GM23338 (cell line): ENCODE data around the gene ENTPD7. TPM values are rescaled to one million over a fixed set of nuclear protein-coding genes. Genes with fewer than 3 reads are reported as not detected.

Experiments used
- ATAC-seq: fragments of 200-7000 bp; cut with Tn5 transposase; 3 replicates; pipeline ENCODE4 v1.9.1; 2020
- DNase-seq: peaks from one replicate; pipeline ENCODE4 v3.0.0-alpha.2; 2015; ENCODE audit warnings: low spot score
- H2AFZ ChIP-seq: fragments of 200-600 bp; sonication (generic); 2 replicates; pipeline ENCODE4 v1.8.0; 2016; ENCODE audit warnings: antibody characterized with exemption, mild to moderate bottlenecking, moderate library complexity
- H3F3A ChIP-seq: fragments of 200-600 bp; sonication (generic); replicated peaks from 2 replicates; pipeline ENCODE4 v1.8.0; 2017; ENCODE audit warnings: antibody characterized with exemption, mixed run types, low read depth
- H3K27ac ChIP-seq: fragments of 200-600 bp; sonication (generic); 2 replicates; pipeline ENCODE4 v1.6.1; 2016; ENCODE audit warnings: low read depth
- H3K27me3 ChIP-seq: fragments of 200-600 bp; sonication (generic); 2 replicates; pipeline ENCODE4 v1.8.0; 2016; ENCODE audit warnings: mild to moderate bottlenecking, mixed run types, moderate library complexity; ENCODE audit not compliant: insufficient read depth
- H3K36me3 ChIP-seq: fragments of 200-600 bp; sonication (generic); 2 replicates; pipeline ENCODE4 v1.8.0; 2016; ENCODE audit warnings: mild to moderate bottlenecking; ENCODE audit not compliant: insufficient read depth
- H3K4me1 ChIP-seq: fragments of 200-600 bp; sonication (generic); 2 replicates; pipeline ENCODE4 v1.8.0; 2016; ENCODE audit warnings: mild to moderate bottlenecking, moderate library complexity; ENCODE audit not compliant: insufficient read depth
- H3K4me2 ChIP-seq: fragments of 200-600 bp; sonication (generic); 2 replicates; pipeline ENCODE4 v1.7.1; 2017; ENCODE audit warnings: mixed run types
- H3K4me3 ChIP-seq: fragments of 200-600 bp; sonication (generic); 2 replicates; pipeline ENCODE4 v1.6.1; 2016; ENCODE audit warnings: mixed run types
- H3K79me2 ChIP-seq: fragments of 200-600 bp; sonication (generic); replicated peaks from 2 replicates; pipeline ENCODE4 v1.8.0; 2017; ENCODE audit warnings: mild to moderate bottlenecking; ENCODE audit not compliant: insufficient read depth
- H3K9me2 ChIP-seq: fragments of 200-600 bp; sonication (generic); 2 replicates; pipeline ENCODE4 v1.8.0; 2017; ENCODE audit not compliant: insufficient read depth
- H4K20me1 ChIP-seq: fragments of 200-600 bp; sonication (generic); replicated peaks from 2 replicates; pipeline ENCODE4 v1.8.0; 2017; ENCODE audit warnings: mild to moderate bottlenecking; ENCODE audit not compliant: insufficient read depth
- H3K27ac Mint-ChIP-seq: 2 replicates; pipeline ENCODE4 v1.8.0; 2020; ENCODE audit warnings: inconsistent platforms, mild to moderate bottlenecking, moderate library complexity, mixed read lengths
- H3K27me3 Mint-ChIP-seq: 3 replicates; pipeline ENCODE4 v1.8.0; 2022; ENCODE audit warnings: low read depth, mild to moderate bottlenecking, moderate library complexity, mixed read lengths, inconsistent platforms; ENCODE audit not compliant: insufficient read depth, poor library complexity
- H3K36me3 Mint-ChIP-seq: 3 replicates; pipeline ENCODE4 v1.8.0; 2021; ENCODE audit warnings: low read depth, mild to moderate bottlenecking, inconsistent platforms, moderate library complexity, mixed read lengths
- H3K4me1 Mint-ChIP-seq: 3 replicates; pipeline ENCODE4 v1.8.0; 2020; ENCODE audit warnings: mild to moderate bottlenecking, inconsistent platforms, mixed read lengths
- H3K4me3 Mint-ChIP-seq: 3 replicates; pipeline ENCODE4 v1.8.0; 2021; ENCODE audit warnings: moderate library complexity, mild to moderate bottlenecking, inconsistent platforms, mixed read lengths
- H3K9me3 Mint-ChIP-seq: 3 replicates; pipeline ENCODE4 v1.8.0; 2020; ENCODE audit warnings: moderate library complexity, mild to moderate bottlenecking, inconsistent platforms, mixed read lengths
- CREB1 ChIP-seq: fragments of 250-450 bp; sonication (Bioruptor Pico); IDR thresholded peaks from 2 replicates; pipeline ENCODE4 v1.5.0; 2020; ENCODE audit warnings: low read depth, mild to moderate bottlenecking, moderate library complexity
- EZH2 ChIP-seq: fragments of 200-600 bp; sonication (generic); IDR thresholded peaks from one replicate; pipeline ENCODE4 v1.8.0; 2017; ENCODE audit warnings: antibody characterized with exemption, mild to moderate bottlenecking, low read depth; ENCODE audit not compliant: unreplicated experiment
- EZH2phosphoT487 ChIP-seq: fragments of 200-600 bp; sonication (generic); IDR thresholded peaks from one replicate; pipeline ENCODE4 v1.8.1; 2018; ENCODE audit warnings: antibody characterized with exemption; ENCODE audit not compliant: unreplicated experiment
- JUNB ChIP-seq: IDR thresholded peaks from one replicate; pipeline ENCODE4 v1.6.1; 2016; ENCODE audit warnings: antibody characterized with exemption; ENCODE audit not compliant: unreplicated experiment
- NANOG ChIP-seq: IDR thresholded peaks from 2 replicates; pipeline ENCODE4 v1.6.1; 2016; ENCODE audit warnings: antibody characterized with exemption, borderline replicate concordance
- POLR2AphosphoS5 ChIP-seq: IDR thresholded peaks from 2 replicates; pipeline ENCODE4 v1.6.1; 2016; ENCODE audit warnings: antibody characterized with exemption, low read depth
- ZNF331 ChIP-seq: fragments of 250-450 bp; sonication (Bioruptor Pico); IDR thresholded peaks from 2 replicates; pipeline ENCODE4 v1.5.0; 2020; ENCODE audit warnings: low read depth, mild to moderate bottlenecking, moderate library complexity
- polyA plus RNA-seq: library from polyadenylated mRNA; unstranded; fragments of >200 nt; fragmentation: Nextera tagmentation; extraction: Ambion mirVana; gene quantifications from 2 replicates; pipeline ENCODE4 v1.2.1, GENCODE V29; 2016
- total RNA-seq: library from RNA; depleted of rRNA; stranded (reverse); fragments of >200 nt; shearing (Covaris generic); gene quantifications from 2 replicates; pipeline ENCODE4 v1.2.3, GENCODE V29; 2014
- TF ChIP-seq, protein P1 (sequence below): IDR thresholded peaks from one replicate; pipeline ENCODE4 v1.6.1; 2018; ENCODE audit warnings: antibody characterized with exemption; ENCODE audit not compliant: unreplicated experiment
- TF ChIP-seq, protein P2 (sequence below): IDR thresholded peaks from 2 replicates; pipeline ENCODE4 v1.6.1; 2016; ENCODE audit warnings: antibody characterized with exemption
- TF ChIP-seq, protein P3 (sequence below), 2 experiments: fragments of 200-600 bp in 1 of 2; sonication (generic) in 1 of 2; conservative IDR thresholded peaks; 2 replicates each; pipeline versions ENCODE4 v1.5.1 to v1.6.1; 2016 to 2017; ENCODE audit warnings: antibody characterized with exemption in 2 of 2, low read depth in 2 of 2, mild to moderate bottlenecking in 2 of 2, moderate library complexity in 1 of 2

The ENTPD7 gene
- total and polyA plus RNA-seq, 2 experiments from 2014 or later: 1.7 to 12.6 TPM

DNA sequence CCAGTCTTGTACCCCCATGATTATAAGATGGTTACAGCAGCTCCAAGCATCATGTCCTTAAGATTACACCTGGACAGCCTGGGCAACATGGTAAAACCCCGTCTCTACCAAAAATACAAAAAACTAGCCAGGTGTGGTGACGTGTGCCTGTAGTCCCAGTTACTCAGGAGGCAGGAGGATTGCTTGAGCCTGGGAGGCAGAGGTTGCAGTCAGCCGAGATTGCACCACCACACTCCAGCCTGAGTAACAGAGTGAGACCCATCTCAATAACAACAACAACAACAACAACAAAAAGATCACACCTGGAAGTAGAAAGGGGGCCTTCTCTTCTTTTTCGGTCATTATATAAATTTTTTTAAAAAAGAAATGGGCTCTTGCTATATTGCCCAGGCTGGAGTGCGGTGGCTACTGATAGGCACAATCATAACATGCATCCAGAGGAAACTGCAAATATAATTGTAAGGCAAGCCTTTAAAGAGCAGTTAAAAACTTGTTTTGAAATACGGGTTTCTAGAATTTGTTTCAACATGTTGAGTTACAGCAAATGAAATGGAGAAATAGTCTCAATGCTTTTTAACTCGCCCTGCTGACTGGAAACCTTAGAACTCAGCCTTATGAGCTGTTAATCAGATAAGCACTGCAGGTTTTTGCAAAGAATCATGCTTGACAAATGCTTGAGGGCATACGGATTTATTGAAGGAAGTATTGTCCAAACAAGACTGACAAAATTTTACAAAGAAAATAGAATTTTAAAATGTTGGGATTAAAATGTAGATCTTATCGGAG, 4.7 kb upstream of the ENTPD7 start (continued):
- TF ChIP-seq CREB1 (CRISPR knock-in tag) (no peak), JUNB (no peak), POLR2AphosphoS5 (no peak), EZH2phosphoT487 (no peak), ZNF331 (CRISPR knock-in tag) (no peak)
- TF ChIP-seq, protein P1, sequence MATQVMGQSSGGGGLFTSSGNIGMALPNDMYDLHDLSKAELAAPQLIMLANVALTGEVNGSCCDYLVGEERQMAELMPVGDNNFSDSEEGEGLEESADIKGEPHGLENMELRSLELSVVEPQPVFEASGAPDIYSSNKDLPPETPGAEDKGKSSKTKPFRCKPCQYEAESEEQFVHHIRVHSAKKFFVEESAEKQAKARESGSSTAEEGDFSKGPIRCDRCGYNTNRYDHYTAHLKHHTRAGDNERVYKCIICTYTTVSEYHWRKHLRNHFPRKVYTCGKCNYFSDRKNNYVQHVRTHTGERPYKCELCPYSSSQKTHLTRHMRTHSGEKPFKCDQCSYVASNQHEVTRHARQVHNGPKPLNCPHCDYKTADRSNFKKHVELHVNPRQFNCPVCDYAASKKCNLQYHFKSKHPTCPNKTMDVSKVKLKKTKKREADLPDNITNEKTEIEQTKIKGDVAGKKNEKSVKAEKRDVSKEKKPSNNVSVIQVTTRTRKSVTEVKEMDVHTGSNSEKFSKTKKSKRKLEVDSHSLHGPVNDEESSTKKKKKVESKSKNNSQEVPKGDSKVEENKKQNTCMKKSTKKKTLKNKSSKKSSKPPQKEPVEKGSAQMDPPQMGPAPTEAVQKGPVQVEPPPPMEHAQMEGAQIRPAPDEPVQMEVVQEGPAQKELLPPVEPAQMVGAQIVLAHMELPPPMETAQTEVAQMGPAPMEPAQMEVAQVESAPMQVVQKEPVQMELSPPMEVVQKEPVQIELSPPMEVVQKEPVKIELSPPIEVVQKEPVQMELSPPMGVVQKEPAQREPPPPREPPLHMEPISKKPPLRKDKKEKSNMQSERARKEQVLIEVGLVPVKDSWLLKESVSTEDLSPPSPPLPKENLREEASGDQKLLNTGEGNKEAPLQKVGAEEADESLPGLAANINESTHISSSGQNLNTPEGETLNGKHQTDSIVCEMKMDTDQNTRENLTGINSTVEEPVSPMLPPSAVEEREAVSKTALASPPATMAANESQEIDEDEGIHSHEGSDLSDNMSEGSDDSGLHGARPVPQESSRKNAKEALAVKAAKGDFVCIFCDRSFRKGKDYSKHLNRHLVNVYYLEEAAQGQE: no peak
- TF ChIP-seq, protein P2, sequence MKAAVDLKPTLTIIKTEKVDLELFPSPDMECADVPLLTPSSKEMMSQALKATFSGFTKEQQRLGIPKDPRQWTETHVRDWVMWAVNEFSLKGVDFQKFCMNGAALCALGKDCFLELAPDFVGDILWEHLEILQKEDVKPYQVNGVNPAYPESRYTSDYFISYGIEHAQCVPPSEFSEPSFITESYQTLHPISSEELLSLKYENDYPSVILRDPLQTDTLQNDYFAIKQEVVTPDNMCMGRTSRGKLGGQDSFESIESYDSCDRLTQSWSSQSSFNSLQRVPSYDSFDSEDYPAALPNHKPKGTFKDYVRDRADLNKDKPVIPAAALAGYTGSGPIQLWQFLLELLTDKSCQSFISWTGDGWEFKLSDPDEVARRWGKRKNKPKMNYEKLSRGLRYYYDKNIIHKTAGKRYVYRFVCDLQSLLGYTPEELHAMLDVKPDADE: no peak

DNA sequence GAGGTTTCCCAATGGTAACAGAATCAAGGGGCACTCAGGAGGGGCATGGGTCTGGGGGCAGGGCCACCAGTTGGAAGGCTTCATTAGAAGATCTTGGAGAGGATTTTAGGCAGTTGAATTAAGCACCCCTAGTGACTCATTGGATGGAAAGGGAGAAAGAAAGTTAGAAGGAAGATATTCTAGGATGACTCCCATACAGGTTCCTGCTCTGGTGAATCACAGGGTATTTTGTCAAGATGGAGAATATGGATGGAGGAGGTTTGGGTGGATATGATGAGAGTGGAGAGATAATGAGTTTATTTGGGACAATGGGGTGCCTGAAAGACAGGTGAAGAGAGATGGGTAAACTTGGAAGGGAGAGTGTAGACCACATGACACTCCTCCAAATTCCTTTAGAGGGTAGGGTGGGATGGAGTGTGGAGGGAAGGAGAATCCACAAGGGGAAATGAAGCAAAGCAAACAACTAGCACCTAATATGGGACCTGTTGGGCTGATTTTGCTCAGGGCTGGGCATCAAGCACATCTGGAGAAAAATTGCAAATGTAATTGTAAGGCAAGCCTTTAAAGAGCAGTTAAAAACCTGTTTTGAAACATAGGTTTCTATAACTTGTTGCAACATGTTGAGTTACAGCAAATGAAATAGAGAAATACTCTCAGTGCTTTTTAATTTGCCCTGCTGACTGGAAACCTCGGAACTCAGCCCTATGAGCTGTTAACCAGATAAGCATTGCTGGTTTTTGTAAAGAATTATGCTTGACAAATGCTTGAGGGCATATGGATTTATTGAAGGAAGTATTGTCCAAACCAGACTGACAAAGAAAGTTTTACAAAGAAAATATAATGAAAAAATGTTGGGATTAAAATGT, 2.9 kb upstream of the ENTPD7 start:
- Histone ChIP-seq H3K27me3 (peaks cover 14% of the 10 kb centered on the region), H3K36me3 (no peaks in the 10 kb centered on the region), H3K4me2 (no peak overlapping the region), H2AFZ (no peak overlapping the region), H3K4me3 (no peak overlapping the region), H3K9me2 (no peaks in the 10 kb centered on the region), H3K27ac (no peak overlapping the region), H3K79me2 (no peaks in the 10 kb centered on the region), H4K20me1 (no peaks in the 10 kb centered on the region), H3F3A (no peaks in the 10 kb centered on the region), H3K4me1 (peaks cover 3% of the 10 kb centered on the region; the same call in 1 of the 2 replicates)
- peaks cover 14% of the 10 kb centered on the region for H3K27me3 Mint-ChIP-seq
- no peaks in the 10 kb centered on the region for H3K9me3 Mint-ChIP-seq
- peaks cover 12% of the 10 kb centered on the region for H3K4me1 Mint-ChIP-seq
- ATAC-seq (no peak), DNase-seq (no peak)
- no peak overlapping the region for H3K4me3 Mint-ChIP-seq
- H3K27ac Mint-ChIP-seq: no peak overlapping the region
- H3K36me3 Mint-ChIP-seq: no peaks in the 10 kb centered on the region
- TF ChIP-seq EZH2: no peak
- no peak for TF ChIP-seq NANOG
- TF ChIP-seq, protein P1: no peak
- TF ChIP-seq CREB1 (CRISPR knock-in tag): no peak
- no peak for TF ChIP-seq POLR2AphosphoS5
- no peak for TF ChIP-seq ZNF331 (CRISPR knock-in tag)
- no peak for TF ChIP-seq EZH2phosphoT487
- TF ChIP-seq, protein P2: no peak
- TF ChIP-seq, protein P3, sequence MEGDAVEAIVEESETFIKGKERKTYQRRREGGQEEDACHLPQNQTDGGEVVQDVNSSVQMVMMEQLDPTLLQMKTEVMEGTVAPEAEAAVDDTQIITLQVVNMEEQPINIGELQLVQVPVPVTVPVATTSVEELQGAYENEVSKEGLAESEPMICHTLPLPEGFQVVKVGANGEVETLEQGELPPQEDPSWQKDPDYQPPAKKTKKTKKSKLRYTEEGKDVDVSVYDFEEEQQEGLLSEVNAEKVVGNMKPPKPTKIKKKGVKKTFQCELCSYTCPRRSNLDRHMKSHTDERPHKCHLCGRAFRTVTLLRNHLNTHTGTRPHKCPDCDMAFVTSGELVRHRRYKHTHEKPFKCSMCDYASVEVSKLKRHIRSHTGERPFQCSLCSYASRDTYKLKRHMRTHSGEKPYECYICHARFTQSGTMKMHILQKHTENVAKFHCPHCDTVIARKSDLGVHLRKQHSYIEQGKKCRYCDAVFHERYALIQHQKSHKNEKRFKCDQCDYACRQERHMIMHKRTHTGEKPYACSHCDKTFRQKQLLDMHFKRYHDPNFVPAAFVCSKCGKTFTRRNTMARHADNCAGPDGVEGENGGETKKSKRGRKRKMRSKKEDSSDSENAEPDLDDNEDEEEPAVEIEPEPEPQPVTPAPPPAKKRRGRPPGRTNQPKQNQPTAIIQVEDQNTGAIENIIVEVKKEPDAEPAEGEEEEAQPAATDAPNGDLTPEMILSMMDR (conservative IDR thresholded peaks at IDR 0.05; ENCODE audit: low read depth in 2 of 2): no peak
- TF ChIP-seq JUNB: no peak
